Measurements from ENCODE around the gene BTG4.

- TF ChIP-seq, protein P1, sequence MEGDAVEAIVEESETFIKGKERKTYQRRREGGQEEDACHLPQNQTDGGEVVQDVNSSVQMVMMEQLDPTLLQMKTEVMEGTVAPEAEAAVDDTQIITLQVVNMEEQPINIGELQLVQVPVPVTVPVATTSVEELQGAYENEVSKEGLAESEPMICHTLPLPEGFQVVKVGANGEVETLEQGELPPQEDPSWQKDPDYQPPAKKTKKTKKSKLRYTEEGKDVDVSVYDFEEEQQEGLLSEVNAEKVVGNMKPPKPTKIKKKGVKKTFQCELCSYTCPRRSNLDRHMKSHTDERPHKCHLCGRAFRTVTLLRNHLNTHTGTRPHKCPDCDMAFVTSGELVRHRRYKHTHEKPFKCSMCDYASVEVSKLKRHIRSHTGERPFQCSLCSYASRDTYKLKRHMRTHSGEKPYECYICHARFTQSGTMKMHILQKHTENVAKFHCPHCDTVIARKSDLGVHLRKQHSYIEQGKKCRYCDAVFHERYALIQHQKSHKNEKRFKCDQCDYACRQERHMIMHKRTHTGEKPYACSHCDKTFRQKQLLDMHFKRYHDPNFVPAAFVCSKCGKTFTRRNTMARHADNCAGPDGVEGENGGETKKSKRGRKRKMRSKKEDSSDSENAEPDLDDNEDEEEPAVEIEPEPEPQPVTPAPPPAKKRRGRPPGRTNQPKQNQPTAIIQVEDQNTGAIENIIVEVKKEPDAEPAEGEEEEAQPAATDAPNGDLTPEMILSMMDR (conservative IDR thresholded peaks at IDR 0.05; ENCODE audit: low read depth in 2 of 2), result no peak
- TF ChIP-seq CREB1 (CRISPR knock-in tag; IDR thresholded peaks at IDR 0.05; ENCODE audit: low read depth), result no peak
- no peak for TF ChIP-seq POLR2AphosphoS5 (IDR thresholded peaks at IDR 0.05; ENCODE audit: low read depth)
- TF ChIP-seq EZH2phosphoT487 (IDR thresholded peaks at IDR 0.05; ENCODE audit: unreplicated experiment), result no peak
- TF ChIP-seq REST (IDR thresholded peaks at IDR 0.05; ENCODE audit: unreplicated experiment), result no peak
Observed at GRCh38 chr11:111531687-111532364, 19.6 kb upstream of the BTG4 start.

Measured in GM23338 (cell line).